Endothelial cell of umbilical vein (primary cell): Measurements from ENCODE around the gene PRR16. TPM values are rescaled to one million over a fixed set of nuclear protein-coding genes. Genes with fewer than 3 reads are reported as not detected.

ENCODE experiments used
- BruUV-seq: library from RNA; stranded (reverse); fragments of 400-500 nt; replicated peaks from 2 replicates; lab custom pipeline; 2021; lab: Mats Ljungman, UMichigan
- CTCF ChIA-PET: fragments of 300-600, 350-600 bp; sonication (Branson Sonifier 250); formaldehyde crosslinking; loops from one replicate; lab custom pipeline; 2021; ENCODE audit warnings: antibody characterized with exemption, inconsistent platforms; lab: Charles Lee
- POLR2A ChIA-PET: fragments of 300-600, 350-600 bp; sonication (Branson Sonifier 250); formaldehyde crosslinking; loops from one replicate; lab custom pipeline; 2021; ENCODE audit warnings: antibody characterized with exemption, inconsistent platforms; lab: Charles Lee
- DNase-seq: peaks from one replicate; pipeline ENCODE4 v3.0.0-alpha.2; 2011; ENCODE audit warnings: low read depth, low spot score
- FAIRE-seq: peaks from 2 replicates; lab custom pipeline; 2011; peaks lifted over from hg19 to GRCh38; lab: Jason Lieb, UNC
- H2AFZ ChIP-seq: 2 replicates; pipeline ENCODE4 v1.6.0; 2012; ENCODE audit warnings: low read depth, low read length, control low read depth, inconsistent platforms
- H3K27ac ChIP-seq: 2 replicates; pipeline ENCODE4 v1.5.1; 2011; ENCODE audit warnings: low read depth, mild to moderate bottlenecking, control low read depth, low read length, moderate library complexity; ENCODE audit not compliant: insufficient read depth
- H3K27me3 ChIP-seq, 2 experiments: 2 replicates each; pipeline versions ENCODE4 v1.6.0 to v1.6.1; 2011; ENCODE audit warnings: low read length in 2 of 2, mixed read lengths in 1 of 2; ENCODE audit not compliant: control insufficient read depth in 2 of 2, insufficient read depth in 2 of 2
- H3K36me3 ChIP-seq, 2 experiments: 2 replicates in 1 of 2; 3 replicates in 1 of 2; pipeline ENCODE4 v1.5.1; 2011; ENCODE audit warnings: low read length in 2 of 2, mild to moderate bottlenecking in 1 of 2, moderate library complexity in 1 of 2; ENCODE audit not compliant: control insufficient read depth in 2 of 2, insufficient read depth in 2 of 2; ENCODE audit errors: extremely low read depth in 1 of 2
- H3K4me1 ChIP-seq: 3 replicates; pipeline ENCODE4 v1.5.1; 2011; ENCODE audit warnings: mild to moderate bottlenecking, low read length; ENCODE audit not compliant: control insufficient read depth, insufficient read depth; ENCODE audit errors: extremely low read depth
- H3K4me2 ChIP-seq: 2 replicates; pipeline ENCODE4 v1.6.1; 2011; ENCODE audit warnings: low read length, control low read depth, mixed read lengths; ENCODE audit not compliant: insufficient read depth
- H3K4me3 ChIP-seq, 3 experiments: fragments of 200-600 bp in 1 of 3; sonication (generic), shearing (Covaris generic) in 1 of 3; replicated peaks in 1 of 3; 2 replicates each; pipeline ENCODE4 v1.5.1; 2011 to 2016; ENCODE audit warnings: control low read depth in 3 of 3, low read length in 3 of 3, mild to moderate bottlenecking in 2 of 3, inconsistent platforms in 1 of 3, low read depth in 1 of 3, moderate library complexity in 1 of 3; ENCODE audit not compliant: insufficient read depth in 1 of 3
- H3K79me2 ChIP-seq: 2 replicates; pipeline ENCODE4 v1.6.0; 2012; ENCODE audit warnings: low read length, inconsistent platforms; ENCODE audit not compliant: control insufficient read depth, insufficient read depth
- H3K9ac ChIP-seq: replicated peaks from 2 replicates; pipeline ENCODE3; 2011; ENCODE audit warnings: low read length, control low read depth; ENCODE audit not compliant: insufficient read depth; ENCODE audit errors: extremely low read depth
- H3K9me1 ChIP-seq: replicated peaks from 3 replicates; pipeline ENCODE4 v1.6.0; 2011; ENCODE audit warnings: mild to moderate bottlenecking, low read length; ENCODE audit not compliant: control insufficient read depth, insufficient read depth; ENCODE audit errors: extremely low read depth
- H3K9me3 ChIP-seq: replicated peaks from 2 replicates; pipeline ENCODE4 v1.5.1; 2012; ENCODE audit warnings: low read length, inconsistent platforms; ENCODE audit not compliant: control insufficient read depth, insufficient read depth
- H4K20me1 ChIP-seq: replicated peaks from 2 replicates; pipeline ENCODE3; 2011; ENCODE audit warnings: mild to moderate bottlenecking, low read length; ENCODE audit not compliant: control insufficient read depth, insufficient read depth; ENCODE audit errors: extremely low read depth
- CTCF ChIP-seq, 2 donors: IDR thresholded peaks; 1 replicate in 1 of 2; 2 replicates in 1 of 2; pipeline ENCODE4 v1.5.1; 2011; ENCODE audit warnings: low read length in 2 of 2, mild to moderate bottlenecking in 2 of 2, moderate library complexity in 2 of 2, control low read depth in 1 of 2, inconsistent platforms in 1 of 2, low read depth in 1 of 2; ENCODE audit not compliant: insufficient read depth in 1 of 2; ENCODE audit errors: extremely low read depth in 1 of 2
- EZH2 ChIP-seq: IDR thresholded peaks from 2 replicates; pipeline ENCODE4 v1.6.1; 2012; ENCODE audit warnings: borderline replicate concordance, low read depth, mild to moderate bottlenecking, moderate library complexity, low read length, inconsistent platforms; ENCODE audit not compliant: severe bottlenecking
- FOS ChIP-seq: IDR thresholded peaks from 2 replicates; pipeline ENCODE4 v1.6.1; 2011; ENCODE audit warnings: mild to moderate bottlenecking, low read length, moderate library complexity, borderline replicate concordance; ENCODE audit not compliant: insufficient read depth
- GATA2 ChIP-seq: IDR thresholded peaks from 2 replicates; pipeline ENCODE4 v1.7.0; 2011; ENCODE audit warnings: low read depth, mild to moderate bottlenecking, moderate library complexity, mixed read lengths, low read length; ENCODE audit not compliant: insufficient read length, insufficient read depth
- JUN ChIP-seq: IDR thresholded peaks from 2 replicates; pipeline ENCODE4 v1.6.1; 2011; ENCODE audit warnings: borderline replicate concordance, low read depth; ENCODE audit not compliant: insufficient read length, insufficient read depth
- MAX ChIP-seq: IDR thresholded peaks from 2 replicates; pipeline ENCODE4 v1.6.1; 2011; ENCODE audit not compliant: insufficient read depth, insufficient read length
- MYC ChIP-seq: IDR thresholded peaks from one replicate; pipeline ENCODE4 v1.6.1; 2011; ENCODE audit warnings: mild to moderate bottlenecking, low read depth, low read length
- POLR2A ChIP-seq: IDR thresholded peaks from 2 replicates; pipeline ENCODE4 v1.6.1; 2012; ENCODE audit warnings: low read depth, mild to moderate bottlenecking, control low read depth, low read length
- POLR2AphosphoS5 ChIP-seq: IDR thresholded peaks from 2 replicates; pipeline ENCODE4 v1.6.1; 2012; ENCODE audit warnings: low read depth, mild to moderate bottlenecking, control low read depth, low read length, moderate library complexity; ENCODE audit not compliant: insufficient read depth
- dilution Hi-C: fragments of 300-500 bp; cut with MboI; formaldehyde crosslinking; loops from one replicate; pipeline ENCODE4 v1.15.0; 2019; ENCODE audit warnings: low sequenced_read_pairs; ENCODE audit not compliant: extremely low pct_ligation_motif_present
- intact Hi-C: fragments of 100-400 bp; cut with micrococcal nuclease; formaldehyde crosslinking; loops from one replicate; pipeline ENCODE4 v1.10.0; 2022
- polyA plus RNA-seq, 4 experiments: library from polyadenylated mRNA; depleted of rRNA in 3 of 4; stranded (reverse) in 3 of 4; unstranded in 1 of 4; fragments of >200 nt; gene quantifications; 2 replicates each; pipeline versions ENCODE4 v1.2.1 to v1.2.3, GENCODE V29; 2011 to 2012; ENCODE audit warnings: missing spikeins in 1 of 4
- total RNA-seq: library from RNA; stranded (reverse); gene quantifications from 2 replicates; pipeline ENCODE4 v1.2.3, GENCODE V29; 2021

PRR16 gene
- total and polyA plus RNA-seq, 2 donors (not counting 3 experiments of a cell fraction or from before 2014, with no cell fraction given), result 0.91 to 1.2 TPM

DNA sequence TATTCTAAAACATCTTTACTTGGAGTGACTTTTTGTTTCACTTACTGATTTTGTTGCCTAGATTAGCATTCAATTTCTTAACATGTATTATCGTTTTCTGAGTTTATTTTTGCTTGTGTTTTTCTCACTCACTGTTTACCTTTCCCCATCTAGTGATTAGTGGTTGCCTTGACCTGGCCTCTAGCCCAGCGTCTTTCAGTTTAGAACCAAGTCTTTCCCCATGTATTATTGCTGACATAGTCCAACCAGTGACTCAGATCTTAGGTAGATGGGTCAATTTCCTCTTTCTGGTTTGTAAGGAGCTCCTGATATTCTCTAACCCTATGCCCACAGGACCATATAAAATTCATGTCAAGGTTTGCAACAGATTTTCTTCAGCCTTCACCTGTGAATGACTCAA is 135.5 kb downstream of the PRR16 start:
- Histone ChIP-seq H3K27me3 (no peaks in the 10 kb centered on the region), H4K20me1 (no peaks in the 10 kb centered on the region), H3K27ac (no peak overlapping the region), H3K9ac (no peak overlapping the region), H3K9me1 (no peaks in the 10 kb centered on the region), H3K4me1 (no peaks in the 10 kb centered on the region), H3K4me3 (no peak overlapping the region), H3K4me2 (no peak overlapping the region), H3K36me3 (no peaks in the 10 kb centered on the region), H3K79me2 (no peaks in the 10 kb centered on the region), H2AFZ (no peak overlapping the region), H3K9me3 (no peaks in the 10 kb centered on the region)
- FAIRE-seq, result no peak
- no peak for TF ChIP-seq MAX
- TF ChIP-seq POLR2AphosphoS5, result no peak
- no peak for TF ChIP-seq GATA2
- TF ChIP-seq FOS, result no peak
- TF ChIP-seq JUN, result no peak
- TF ChIP-seq POLR2A, result no peak
- no peak for TF ChIP-seq MYC
- no peak for TF ChIP-seq CTCF (IDR thresholded peaks at IDR 0.05; ENCODE audit: extremely low read depth in 1 of 2, insufficient read depth in 1 of 2, low read depth in 1 of 2, low read length in 2 of 2)
- no peak for TF ChIP-seq EZH2
- DNase-seq, result no peak
- ChIA-PET CTCF (no interaction called here), POLR2A (no interaction called here)
- dilution Hi-C loops, result no loop called here
- BruUV-seq, result no TSS peak
- intact Hi-C loops, result no loop called here
